Rectal smooth muscle tissue (tissue), 1 donor: Measurements from ENCODE around the gene ESYT2.

Experiments
- H3K27ac ChIP-seq: one replicate; pipeline ENCODE4 v1.7.0; 2013; ENCODE audit warnings: low read depth, low read length, inconsistent platforms
- H3K27me3 ChIP-seq: one replicate; pipeline ENCODE4 v1.7.0; 2013; ENCODE audit warnings: low read length; ENCODE audit not compliant: control insufficient read depth, insufficient read depth
- H3K36me3 ChIP-seq: one replicate; pipeline ENCODE4 v1.7.0; 2013; ENCODE audit warnings: low read length; ENCODE audit not compliant: control insufficient read depth, insufficient read depth
- H3K4me1 ChIP-seq: one replicate; pipeline ENCODE4 v1.7.0; 2013; ENCODE audit warnings: low read length; ENCODE audit not compliant: control insufficient read depth, insufficient read depth
- H3K4me3 ChIP-seq: one replicate; pipeline ENCODE4 v1.7.0; 2013; ENCODE audit warnings: low read length
- H3K9ac ChIP-seq: one replicate; pipeline ENCODE4 v1.7.0; 2013; ENCODE audit warnings: low read length

ESYT2 gene

GRCh38 chr7:158760936-158761335 is 68.4 kb downstream of the ESYT2 start:
- H3K27me3 ChIP-seq, result no peaks in the 10 kb centered on the region
- H3K4me1 ChIP-seq, result no peaks in the 10 kb centered on the region
- H3K9ac ChIP-seq, result no peak overlapping the region
- H3K36me3 ChIP-seq, result peaks cover 28% of the 10 kb centered on the region
- no peak overlapping the region for H3K27ac ChIP-seq
- no peak overlapping the region for H3K4me3 ChIP-seq

- Histone ChIP-seq H3K9ac (no peak overlapping the region), H3K27ac (no peak overlapping the region), H3K4me3 (no peak overlapping the region), H3K36me3 (peaks cover 28% of the 10 kb centered on the region), H3K27me3 (no peaks in the 10 kb centered on the region), H3K4me1 (no peaks in the 10 kb centered on the region)
Measured at GRCh38 chr7:158760445-158760764, 68.9 kb downstream of the ESYT2 start.

DNA sequence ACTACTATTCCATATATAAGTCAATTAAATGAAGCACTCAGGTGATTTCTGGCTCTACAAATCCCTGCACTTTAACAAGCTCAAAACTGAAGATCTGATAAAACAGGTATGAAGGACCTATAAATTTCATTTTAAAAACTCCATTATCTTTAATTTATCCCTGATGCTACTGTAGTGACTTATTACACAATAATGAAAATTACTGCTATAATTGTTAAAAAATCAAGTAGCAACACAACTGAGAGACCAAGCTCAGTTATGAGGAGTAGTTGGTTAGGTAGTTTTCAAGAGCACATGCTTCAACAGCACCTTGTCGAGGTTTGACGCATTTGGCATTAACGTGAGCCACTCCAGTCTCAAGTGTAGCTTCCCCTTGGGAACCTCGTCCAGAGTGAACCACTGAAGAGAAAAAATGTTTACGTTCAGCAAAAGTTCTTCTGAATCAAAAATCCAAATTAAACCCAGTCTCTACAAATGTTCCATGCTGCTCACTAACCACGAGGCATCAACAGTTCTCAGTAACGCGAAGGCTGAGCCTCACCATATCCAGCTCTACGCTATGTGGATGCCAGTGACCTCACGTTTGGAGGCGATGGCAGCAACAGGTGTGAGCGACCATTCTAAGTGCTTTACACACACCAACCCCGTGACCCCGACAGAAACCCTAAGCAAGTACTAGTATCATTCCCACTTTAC is 69.4 kb downstream of the ESYT2 start:
- Histone ChIP-seq H3K27ac (no peak overlapping the region), H3K9ac (no peak overlapping the region), H3K36me3 (peaks cover 28% of the 10 kb centered on the region)

GRCh38 chr7:158759245-158759614 is 70.1 kb downstream of the ESYT2 start:
- peaks cover 23% of the 10 kb centered on the region for H3K36me3 ChIP-seq

More for the DNA sequence above, 69.4 kb downstream of the ESYT2 start:
- Histone ChIP-seq H3K27me3 (no peaks in the 10 kb centered on the region), H3K4me1 (no peaks in the 10 kb centered on the region), H3K4me3 (no peak overlapping the region)

GRCh38 chr7:158758586-158759244 is 70.6 kb downstream of the ESYT2 start:
- Histone ChIP-seq H3K27ac (no peak overlapping the region), H3K9ac (no peak overlapping the region), H3K36me3 (peaks cover 23% of the 10 kb centered on the region), H3K4me3 (no peak overlapping the region), H3K4me1 (no peaks in the 10 kb centered on the region), H3K27me3 (no peaks in the 10 kb centered on the region)

More at GRCh38 chr7:158759245-158759614, 70.1 kb downstream of the ESYT2 start:
- Histone ChIP-seq H3K27me3 (no peaks in the 10 kb centered on the region), H3K27ac (no peak overlapping the region), H3K4me1 (no peaks in the 10 kb centered on the region), H3K4me3 (no peak overlapping the region), H3K9ac (no peak overlapping the region)

DNA sequence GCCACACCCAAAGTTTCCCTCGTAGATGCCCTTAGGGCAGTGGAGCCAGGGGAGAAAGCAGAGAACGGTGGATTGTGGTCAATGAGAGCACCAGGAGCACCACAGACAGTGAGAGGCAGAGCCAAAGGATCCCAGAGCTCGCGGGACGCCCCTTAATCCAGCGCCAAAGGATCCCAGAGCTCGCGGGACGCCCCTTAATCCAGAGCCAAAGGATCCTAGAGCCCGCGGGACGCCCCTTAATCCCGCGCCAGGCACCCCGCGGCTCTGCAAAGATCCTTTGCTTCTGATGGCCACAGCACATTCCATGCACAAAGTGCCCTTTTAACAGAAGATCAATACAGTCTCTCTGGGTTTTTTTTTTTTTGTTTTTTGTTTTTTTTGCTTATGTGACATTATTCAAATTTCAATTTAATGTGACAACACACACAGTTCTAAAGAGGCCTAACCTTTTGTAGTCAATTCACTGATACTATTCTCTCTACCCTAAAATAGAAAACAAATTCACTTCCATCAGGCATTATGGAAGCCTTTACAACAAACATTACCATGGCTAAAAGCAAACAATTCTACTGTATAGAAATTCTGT is 71.8 kb downstream of the ESYT2 start:
- no peaks in the 10 kb centered on the region for H3K27me3 ChIP-seq
- H3K36me3 ChIP-seq, result peaks cover 21% of the 10 kb centered on the region
- no peak overlapping the region for H3K9ac ChIP-seq
- no peaks in the 10 kb centered on the region for H3K4me1 ChIP-seq
- no peak overlapping the region for H3K27ac ChIP-seq
- no peak overlapping the region for H3K4me3 ChIP-seq

GRCh38 chr7:158754746-158755444 is 74.4 kb downstream of the ESYT2 start:
- H3K27me3 ChIP-seq, result no peaks in the 10 kb centered on the region
- H3K9ac ChIP-seq, result no peak overlapping the region
- H3K4me1 ChIP-seq, result no peaks in the 10 kb centered on the region
- no peak overlapping the region for H3K4me3 ChIP-seq
- no peak overlapping the region for H3K27ac ChIP-seq
- H3K36me3 ChIP-seq, result peaks cover 16% of the 10 kb centered on the region

- H3K36me3 ChIP-seq, result peaks cover 9% of the 10 kb centered on the region
- H3K27me3 ChIP-seq, result no peaks in the 10 kb centered on the region
Measured at GRCh38 chr7:158753900-158754299, 75.4 kb downstream of the ESYT2 start.

GRCh38 chr7:158751751-158752150 is 77.6 kb downstream of the ESYT2 start:
- H3K27ac ChIP-seq, result no peak overlapping the region
- no peak overlapping the region for H3K4me3 ChIP-seq
- H3K36me3 ChIP-seq, result peaks cover 3% of the 10 kb centered on the region
- H3K9ac ChIP-seq, result no peak overlapping the region
- no peaks in the 10 kb centered on the region for H3K4me1 ChIP-seq
- H3K27me3 ChIP-seq, result no peaks in the 10 kb centered on the region

More at GRCh38 chr7:158753900-158754299, 75.4 kb downstream of the ESYT2 start:
- no peaks in the 10 kb centered on the region for H3K4me1 ChIP-seq
- no peak overlapping the region for H3K9ac ChIP-seq
- H3K4me3 ChIP-seq, result no peak overlapping the region
- H3K27ac ChIP-seq, result no peak overlapping the region

- Histone ChIP-seq H3K4me3 (no peak overlapping the region), H3K4me1 (no peaks in the 10 kb centered on the region), H3K27ac (no peak overlapping the region), H3K36me3 (peaks cover 3% of the 10 kb centered on the region), H3K9ac (no peak overlapping the region), H3K27me3 (no peaks in the 10 kb centered on the region)
Measured at GRCh38 chr7:158751199-158751598, 78.1 kb downstream of the ESYT2 start.

GRCh38 chr7:158750702-158751101 is 78.6 kb downstream of the ESYT2 start:
- Histone ChIP-seq H3K27ac (no peak overlapping the region), H3K4me1 (no peaks in the 10 kb centered on the region), H3K9ac (no peak overlapping the region), H3K36me3 (peaks cover 3% of the 10 kb centered on the region), H3K27me3 (no peaks in the 10 kb centered on the region), H3K4me3 (no peak overlapping the region)

DNA sequence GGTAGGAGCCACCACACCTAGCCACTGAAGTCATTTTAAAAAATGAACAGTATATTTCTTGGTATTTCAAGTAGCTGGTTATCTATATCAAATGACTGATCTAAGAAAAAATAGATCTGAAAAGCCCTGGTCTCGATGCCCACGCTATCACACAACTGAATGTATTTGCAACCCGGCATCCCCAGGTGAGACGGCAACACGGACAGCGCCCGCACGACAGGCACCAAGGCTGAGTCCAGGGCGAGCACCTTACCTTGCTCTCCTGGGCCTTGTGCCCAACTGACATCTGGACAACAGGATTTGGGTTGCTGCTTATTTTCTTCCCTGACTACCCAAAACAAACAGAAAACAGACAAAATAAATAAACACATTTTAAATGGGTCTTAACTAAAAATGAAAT is 79.9 kb downstream of the ESYT2 start:
- no peaks in the 10 kb centered on the region for H3K4me1 ChIP-seq
- no peaks in the 10 kb centered on the region for H3K27me3 ChIP-seq
- H3K9ac ChIP-seq, result no peak overlapping the region
- peaks cover 7% of the 10 kb centered on the region for H3K36me3 ChIP-seq
- no peak overlapping the region for H3K27ac ChIP-seq
- H3K4me3 ChIP-seq, result no peak overlapping the region
